ENCODE measurements around the gene TAGLN. TPM values are rescaled to one million over a fixed set of nuclear protein-coding genes. Genes with fewer than 3 reads are reported as not detected.

The TAGLN gene
- total and polyA plus RNA-seq, 2 of the 8 experiments (the other 6 are each of a cell fraction or from before 2014, with no cell fraction given): 140 to 300 TPM

- Histone ChIP-seq H2BK5ac (ENCODE audit: low read depth, low read length) (no peak overlapping the region; the same call in 1 of the 2 replicates), H3K4me3 (ENCODE audit: extremely low read depth in 1 of 4, insufficient read depth in 2 of 4, low read depth in 3 of 4, low read length in 4 of 4) (no peak overlapping the region), H3K18ac (ENCODE audit: extremely low read depth, low read length) (no peak overlapping the region), H3K23ac (ENCODE audit: insufficient read length) (no peak overlapping the region), H4K20me1 (replicated peaks in 1 of 2; ENCODE audit: control insufficient read depth in 1 of 2, insufficient read depth in 2 of 2, low read length in 2 of 2) (no peaks in the 10 kb centered on the region), H3K4me2 (ENCODE audit: insufficient read depth in 1 of 2, low read depth in 2 of 2, low read length in 2 of 2) (no peak overlapping the region), H2BK15ac (ENCODE audit: low read length) (no peak overlapping the region), H2BK12ac (ENCODE audit: low read depth, low read length) (no peak overlapping the region), H3K27me3 (replicated peaks in 1 of 4; ENCODE audit: control insufficient read depth in 3 of 4, extremely low read depth in 1 of 4, insufficient read depth in 3 of 4, low read length in 3 of 4) (no peaks in the 10 kb centered on the region; a peak in 1 of 7 replicates), H4K8ac (ENCODE audit: extremely low read depth, insufficient read depth, low read length) (peak overlapping the region; percentile 86; the same call in 1 of the 2 replicates), H3K79me1 (ENCODE audit: low read depth, low read length) (no peaks in the 10 kb centered on the region; the same call in 1 of the 2 replicates), H3K27ac (ENCODE audit: low read depth, low read length) (no peak overlapping the region), H3K56ac (replicated peaks; ENCODE audit: insufficient read length, low read depth, low read length) (no peak overlapping the region), H4K5ac (ENCODE audit: insufficient read length, low read depth, low read length) (no peak overlapping the region), H3K23me2 (ENCODE audit: low read depth, low read length) (peaks cover 6% of the 10 kb centered on the region; the same call in 1 of the 2 replicates), H2AFZ (ENCODE audit: low read length) (no peak overlapping the region), H3K9me3 (ENCODE audit: insufficient read depth in 2 of 2, low read depth in 1 of 2, low read length in 1 of 2) (no peaks in the 10 kb centered on the region), H3K79me2 (ENCODE audit: control insufficient read depth in 1 of 2, insufficient read depth in 2 of 2, low read length in 2 of 2) (peaks cover 0 to 14% of the 10 kb centered on the region in 2 experiments; a peak in 1 of 4 replicates), H3K9ac (replicated peaks in 1 of 4; ENCODE audit: extremely low read depth in 1 of 4, low read depth in 3 of 4, low read length in 3 of 4) (no peak overlapping the region), H2BK20ac (ENCODE audit: low read length) (no peak overlapping the region), H2BK120ac (replicated peaks; ENCODE audit: low read depth, low read length) (no peak overlapping the region), H4K91ac (replicated peaks; ENCODE audit: insufficient read length, low read length) (no peak overlapping the region), H3K36me3 (ENCODE audit: control insufficient read depth in 2 of 4, insufficient read depth in 4 of 4, low read length in 3 of 4) (peaks cover 2 to 8% (median 5%) of the 10 kb centered on the region in 4 experiments; a peak in 3 of 8 replicates), H3K4ac (replicated peaks; ENCODE audit: insufficient read length, low read depth, low read length) (no peak overlapping the region), H3K4me1 (replicated peaks in 1 of 4; ENCODE audit: control insufficient read depth in 3 of 4, insufficient read depth in 4 of 4, low read length in 3 of 4) (peaks cover 7 to 29% (median 26%) of the 10 kb centered on the region in 4 experiments), H3K14ac (ENCODE audit: insufficient read length) (no peak overlapping the region), H2AK5ac (ENCODE audit: low read depth, low read length) (no peak overlapping the region)
- WGBS, 2 experiments (ENCODE audit: extremely low coverage in 1 of 2, insufficient coverage in 1 of 2, insufficient read length in 1 of 2, insufficient replicate concordance in 2 of 2, low coverage in 1 of 2, low lambda C conversion rate in 2 of 2, missing lambda C conversion rate in 1 of 2): 93% methylated on average over 10 of the region's 10 CpGs; no CpG with 5 or more reads in 1 of the 2 experiments
- TF ChIP-seq CBX5 (IDR thresholded peaks at IDR 0.05; ENCODE audit: low read depth, low read length): no peak
- no peak for TF ChIP-seq POLR2AphosphoS5 (IDR thresholded peaks at IDR 0.05; ENCODE audit: low read depth, low read length)
- TF ChIP-seq HDAC6 (IDR thresholded peaks at IDR 0.05; ENCODE audit: low read depth, low read length): no peak
- TF ChIP-seq USF2 (IDR thresholded peaks at IDR 0.05; ENCODE audit: low read length): no peak
- TF ChIP-seq SUZ12 (IDR thresholded peaks at IDR 0.05; ENCODE audit: low read length): no peak
- TF ChIP-seq TCF12 (IDR thresholded peaks at IDR 0.05; ENCODE audit: low read depth, low read length): no peak
- TF ChIP-seq SIN3A (conservative IDR thresholded peaks at IDR 0.05 in 1 of 2, IDR thresholded peaks at IDR 0.05 in 1 of 2; ENCODE audit: low read depth in 1 of 2, low read length in 2 of 2): no peak
- no peak for TF ChIP-seq EGR1 (IDR thresholded peaks at IDR 0.05; ENCODE audit: borderline replicate concordance, low read depth, low read length)
- no peak for TF ChIP-seq MAX (IDR thresholded peaks at IDR 0.05)
- no peak for DNase-seq (ENCODE audit: low read depth in 1 of 2, low spot score in 2 of 2)
- CTCF ChIA-PET (ENCODE audit: partially characterized antibody): interaction anchor here (0.9 to 18.7 kb wide), 7 partner anchors 8 to 459 kb away, joined by 3 to 449 read pairs (median 8); partner anchors contain the start of genes PAFAH1B2, PCSK7, RNF214 and SIDT2
- FAIRE-seq: no peak
- POLR2A ChIA-PET (ENCODE audit: partially characterized antibody): interaction anchor here (1.0 to 10.3 kb wide), 8 partner anchors 8 to 55 kb away, joined by 3 to 153 read pairs (median 6); partner anchors contain the start of genes PCSK7, RNF214 and SIDT2
Observed at GRCh38 chr11:117203069-117203407, 3.9 kb downstream of the TAGLN start.
